ENCODE data around the gene ANXA3.

The ANXA3 gene

DNA sequence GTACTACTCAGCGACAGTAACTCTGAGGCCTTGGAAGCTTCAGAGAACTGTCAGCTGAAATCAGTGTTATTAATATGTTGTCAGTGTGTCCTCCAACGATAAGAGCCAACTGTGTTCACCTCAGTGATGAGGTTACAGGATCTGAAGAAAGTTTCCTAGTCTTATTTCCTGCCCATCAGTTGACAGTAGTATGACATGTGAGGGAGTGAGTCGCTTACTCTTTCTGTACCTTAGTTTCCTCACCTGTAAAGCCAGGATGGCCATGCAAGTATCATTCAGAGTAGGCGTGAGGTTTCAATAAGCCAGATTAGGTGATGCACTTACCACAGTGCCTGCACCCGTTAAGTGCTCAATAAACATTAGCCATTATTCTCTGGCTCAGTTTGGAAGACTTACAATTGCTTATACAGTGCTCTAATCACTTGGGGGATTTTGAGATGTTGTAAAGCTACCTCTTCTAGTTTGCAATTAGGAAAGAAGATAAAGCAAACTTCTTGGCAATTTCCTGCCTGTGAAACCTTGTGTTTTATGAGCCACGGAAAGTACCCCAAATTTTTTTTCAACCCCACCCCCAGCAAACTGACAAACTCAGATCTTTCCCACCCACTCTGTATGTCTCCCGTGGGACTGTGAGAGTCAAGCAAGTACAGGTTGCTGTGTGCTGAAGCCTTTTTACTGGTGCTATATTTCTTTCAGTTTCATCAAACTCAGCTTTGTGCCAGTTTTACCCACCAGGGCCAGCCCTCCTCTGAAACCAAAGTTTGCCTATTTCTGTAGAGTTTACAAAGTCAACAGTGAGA is 62.2 kb downstream of the ANXA3 start:
- DNase-seq = no peak

DNA sequence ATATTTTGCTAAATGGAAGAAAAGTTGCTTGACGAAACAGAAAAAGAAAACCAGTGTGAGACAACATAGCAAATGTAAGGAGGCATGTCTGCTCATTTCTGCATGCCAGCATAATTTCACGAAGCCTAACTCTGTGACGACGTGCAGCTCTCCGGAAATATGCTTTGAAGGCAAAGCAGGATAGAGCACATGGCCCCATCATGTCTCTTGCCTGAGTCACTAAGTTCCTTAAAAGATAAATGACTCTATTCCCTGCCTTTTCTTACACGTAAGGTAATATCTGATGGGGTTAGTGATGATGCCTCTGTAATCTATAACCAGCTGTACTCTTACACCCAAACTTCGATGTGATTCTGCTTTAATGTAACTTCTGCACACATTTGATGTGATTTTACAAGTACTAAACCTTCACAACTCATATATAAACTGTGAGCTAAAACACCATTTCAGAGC is 64.5 kb downstream of the ANXA3 start:
- DNase-seq = no peak

- DNase-seq = no peak
Observed at GRCh38 chr4:78618436-78618835, 66.9 kb downstream of the ANXA3 start.

GRCh38 chr4:78621395-78621794 is 69.8 kb downstream of the ANXA3 start:
- DNase-seq = no peak

- DNase-seq = no peak
Observed at GRCh38 chr4:78622253-78622979, 70.8 kb downstream of the ANXA3 start.

GRCh38 chr4:78624048-78624447 is 72.5 kb downstream of the ANXA3 start:
- no peak for DNase-seq

- no peak for DNase-seq
Observed at GRCh38 chr4:78625073-78625472, 73.5 kb downstream of the ANXA3 start.

GRCh38 chr4:78627046-78627965 is 75.7 kb downstream of the ANXA3 start:
- no peak for DNase-seq

GRCh38 chr4:78627966-78628678 is 76.6 kb downstream of the ANXA3 start:
- no peak for DNase-seq

- DNase-seq = no peak
Observed at GRCh38 chr4:78629991-78630541, 78.5 kb downstream of the ANXA3 start.

GRCh38 chr4:78630615-78631014 is 79.0 kb downstream of the ANXA3 start:
- no peak for DNase-seq

- DNase-seq = no peak
Observed at GRCh38 chr4:78634011-78634664, 82.6 kb downstream of the ANXA3 start.

- DNase-seq = no peak
Observed at GRCh38 chr4:78638337-78639172, 87.0 kb downstream of the ANXA3 start.

- DNase-seq = no peak
Observed at GRCh38 chr4:78640714-78641113, 89.1 kb downstream of the ANXA3 start.

DNA sequence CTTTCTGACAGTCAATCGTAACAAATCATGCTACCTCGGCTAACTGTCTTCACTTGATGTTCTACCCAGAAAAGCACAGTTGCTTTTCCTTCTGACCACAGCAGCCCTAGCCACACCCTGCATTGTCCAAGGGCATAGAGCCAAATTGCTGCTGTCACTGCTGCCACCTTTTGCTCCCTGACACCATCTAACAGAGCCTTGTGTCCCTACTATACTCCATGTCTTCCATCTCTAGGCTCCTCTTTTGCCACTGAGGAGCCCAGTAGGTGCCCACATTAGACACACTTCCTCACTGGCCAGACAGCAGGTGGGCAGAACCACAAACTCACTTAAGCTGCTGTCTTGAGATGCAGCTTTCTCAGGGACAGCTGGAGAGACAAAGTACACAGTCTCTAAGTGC is 91.4 kb downstream of the ANXA3 start:
- DNase-seq = no peak

- no peak for DNase-seq
Observed at GRCh38 chr4:78644063-78644691, 92.6 kb downstream of the ANXA3 start.

DNA sequence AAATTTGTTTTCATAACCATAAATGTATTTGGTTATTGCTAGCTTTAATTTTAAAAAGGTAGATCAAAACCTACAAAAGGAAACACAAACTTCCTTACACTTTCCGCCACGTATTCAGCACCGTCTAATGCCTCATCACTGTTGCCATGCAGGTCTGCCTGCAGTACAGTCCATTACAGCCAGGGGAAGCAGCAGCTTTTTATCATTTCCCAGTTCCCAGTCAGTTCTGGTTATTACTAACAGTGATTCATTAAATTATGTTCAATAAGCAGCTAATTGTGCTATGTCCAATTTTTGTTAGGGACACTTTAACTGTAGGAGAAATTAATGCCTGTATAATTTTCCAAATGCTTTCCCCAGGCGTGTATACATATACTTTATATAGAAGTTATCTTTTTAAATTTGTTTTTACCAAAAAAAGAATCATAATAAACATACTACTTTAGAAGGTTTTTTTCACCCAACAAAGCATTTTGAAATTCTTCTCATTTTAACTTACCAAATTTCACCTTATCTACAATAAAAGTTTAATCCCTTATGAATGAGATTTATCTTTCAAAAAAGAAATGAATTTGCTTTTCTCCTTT is 93.3 kb downstream of the ANXA3 start:
- DNase-seq = no peak

DNA sequence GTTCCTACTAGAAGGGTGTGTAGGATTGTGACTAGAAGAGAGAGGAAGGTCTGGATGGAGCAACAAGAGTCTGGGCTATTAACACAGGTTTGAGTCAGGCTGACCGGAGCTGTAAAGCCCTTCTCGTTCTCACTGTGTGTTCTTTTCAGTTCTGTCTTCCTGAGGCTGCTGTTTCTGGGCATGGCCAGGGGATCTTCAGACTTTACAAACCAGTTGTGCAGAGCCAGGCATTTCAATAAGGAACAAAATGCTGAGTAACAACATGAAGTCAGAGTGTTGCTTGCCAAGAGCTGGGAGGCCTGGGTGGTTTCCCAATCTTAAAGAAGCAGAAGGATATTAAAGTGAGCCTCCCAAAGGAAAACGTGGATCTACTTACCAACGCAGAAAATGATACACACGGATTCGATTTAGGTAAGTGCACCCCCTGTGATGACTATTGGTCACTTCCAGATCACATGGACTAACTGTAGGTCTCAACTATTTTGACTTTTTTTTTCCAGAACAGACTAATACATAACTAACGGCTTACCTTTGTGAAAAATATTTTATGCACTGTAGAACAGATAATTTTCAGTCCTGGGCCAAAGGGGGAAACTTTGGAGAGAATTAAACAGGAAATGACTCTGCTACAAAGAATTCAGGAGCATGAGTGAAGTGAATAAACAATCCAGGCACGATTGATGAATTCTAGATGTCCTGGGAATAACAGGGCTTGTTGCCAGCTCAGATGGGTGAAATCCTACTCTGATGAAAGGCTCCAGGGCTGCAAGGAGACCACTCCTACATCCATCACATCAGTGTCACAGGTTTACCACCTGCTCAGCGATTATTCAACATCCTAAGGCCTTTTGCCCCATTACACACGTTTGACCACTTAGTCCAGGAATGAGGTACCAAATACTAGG is 94.5 kb downstream of the ANXA3 start:
- DNase-seq = no peak

DNA sequence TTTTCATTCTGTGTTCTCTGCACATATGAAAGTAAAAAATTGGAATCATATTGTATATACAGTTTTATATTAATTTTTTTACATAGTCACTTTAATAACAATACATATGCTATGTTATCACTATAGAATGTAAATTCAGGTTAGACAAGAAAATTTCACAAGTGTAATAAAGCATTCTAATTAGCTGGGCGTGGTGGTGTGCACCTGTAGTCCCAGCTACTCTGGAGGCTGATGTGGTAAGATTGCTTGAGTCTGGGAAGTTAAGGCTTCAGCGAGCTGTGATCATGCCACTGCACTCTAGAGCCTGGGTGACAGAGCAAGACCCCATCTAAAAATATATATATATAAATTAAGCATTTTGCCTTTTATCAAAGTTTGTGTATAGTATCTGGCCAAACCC is 95.7 kb downstream of the ANXA3 start:
- no peak for DNase-seq

Measured in NCI-H510A (cell line).